GM12878 (cell line): ENCODE results near the gene CYP1A2. TPM values are rescaled to one million over a fixed set of nuclear protein-coding genes. Genes with fewer than 3 reads are reported as not detected.
A peak's percentile ranks its signal among the peaks of the same experiment; 100 is the strongest.

Experiments used
- BCL11A ChIP-seq: IDR thresholded peaks from 2 replicates; pipeline ENCODE4 v1.6.1; 2011; ENCODE audit warnings: low read depth, low read length
- CHD4 ChIP-seq: fragments of 200-600 bp; sonication (generic); IDR thresholded peaks from 2 replicates; pipeline ENCODE4 v1.6.1; 2016; ENCODE audit warnings: mild to moderate bottlenecking
- CTCF ChIP-seq, 3 experiments: IDR thresholded peaks in 2 of 3; conservative IDR thresholded peaks in 1 of 3; 2 replicates each; pipeline ENCODE4 v1.5.1; 2011; ENCODE audit warnings: low read depth in 3 of 3, low read length in 3 of 3, mild to moderate bottlenecking in 3 of 3, control low read depth in 2 of 3, moderate library complexity in 2 of 3, inconsistent platforms in 1 of 3, mixed read lengths in 1 of 3; ENCODE audit not compliant: control insufficient read depth in 2 of 3, insufficient read depth in 1 of 3; ENCODE audit errors: extremely low read depth in 1 of 3
- HDGF ChIP-seq: fragments of 450-650 bp; IDR thresholded peaks from 2 replicates; pipeline ENCODE4 v1.6.1; 2016; ENCODE audit warnings: antibody characterized with exemption
- HSF1 ChIP-seq: fragments of 150-350 bp; IDR thresholded peaks from 2 replicates; pipeline ENCODE4 v1.6.1; 2014; ENCODE audit warnings: mild to moderate bottlenecking, low read depth, low read length
- KAT2A ChIP-seq: conservative IDR thresholded peaks from 2 replicates; pipeline ENCODE4 v1.6.1; 2011; ENCODE audit warnings: low read depth, low read length; ENCODE audit not compliant: control insufficient read depth
- MLLT1 ChIP-seq: fragments of 450-650 bp; IDR thresholded peaks from 2 replicates; pipeline ENCODE4 v1.6.1; 2016; ENCODE audit warnings: mild to moderate bottlenecking
- PAX8 ChIP-seq: fragments of 450-650 bp; IDR thresholded peaks from 2 replicates; pipeline ENCODE4 v1.6.1; 2017; ENCODE audit warnings: mild to moderate bottlenecking, moderate library complexity
- RELA ChIP-seq: fragments of 450-650 bp; IDR thresholded peaks from 2 replicates; pipeline ENCODE4 v1.8.0; 2014; ENCODE audit warnings: borderline replicate concordance; ENCODE audit not compliant: partially characterized antibody
- RELB ChIP-seq: fragments of 450-650 bp; IDR thresholded peaks from 2 replicates; pipeline ENCODE4 v1.6.1; 2017; ENCODE audit warnings: low read depth, mild to moderate bottlenecking, moderate library complexity
- SIN3A ChIP-seq: IDR thresholded peaks from 2 replicates; pipeline ENCODE4 v1.6.1; 2012; ENCODE audit warnings: low read depth, low read length, improper control_type of control experiment
- SREBF1 ChIP-seq: IDR thresholded peaks from 2 replicates; pipeline ENCODE4 v1.6.1; 2012; ENCODE audit warnings: mild to moderate bottlenecking, low read length
- polyA plus RNA-seq, 11 experiments: library from polyadenylated mRNA; depleted of rRNA in 4 of 11; unstranded in 6 of 11; stranded (reverse) in 5 of 11; fragments of >200 nt; fragmentation: Nextera tagmentation in 4 of 11; fragmentation: Illumina TruSeq in 1 of 11; extraction: Ambion mirVana in 4 of 11; extraction: Trizol in 1 of 11; gene quantifications; 1 replicate in 1 of 11; 2 replicates in 10 of 11; pipeline versions ENCODE4 v1.2.1 to v1.2.3, GENCODE V29; 2011 to 2016; ENCODE audit warnings: inconsistent platforms in 2 of 11, missing spikeins in 2 of 11, low read depth in 1 of 11
- total RNA-seq, 4 experiments: library from RNA; depleted of rRNA in 3 of 4; stranded (reverse); fragments of >200 nt in 3 of 4; fragmentation: Illumina TruSeq in 1 of 4; extraction: Trizol in 1 of 4; gene quantifications; 2 replicates each; pipeline versions ENCODE4 v1.2.1 to v1.2.3, GENCODE V29; 2013 to 2021
- TF ChIP-seq, protein P1 (sequence below): fragments of 450-650 bp; IDR thresholded peaks from 2 replicates; pipeline ENCODE4 v1.6.1; 2018; ENCODE audit warnings: borderline replicate concordance, mild to moderate bottlenecking; ENCODE audit not compliant: partially characterized antibody
- TF ChIP-seq, protein P2 (sequence below): fragments of 450-650 bp; IDR thresholded peaks from 2 replicates; pipeline ENCODE4 v1.6.1; 2017; ENCODE audit warnings: mild to moderate bottlenecking

Gene CYP1A2
- total and polyA plus RNA-seq, 10 of the 15 experiments (the other 5 are each of a cell fraction or from before 2014, with no cell fraction given) = 0.03 to 0.09 (median 0.05) TPM; not detected in 7

GRCh38 chr15:74793135-74794028, 44.7 kb downstream of the CYP1A2 start (continued):
- TF ChIP-seq, protein P1, sequence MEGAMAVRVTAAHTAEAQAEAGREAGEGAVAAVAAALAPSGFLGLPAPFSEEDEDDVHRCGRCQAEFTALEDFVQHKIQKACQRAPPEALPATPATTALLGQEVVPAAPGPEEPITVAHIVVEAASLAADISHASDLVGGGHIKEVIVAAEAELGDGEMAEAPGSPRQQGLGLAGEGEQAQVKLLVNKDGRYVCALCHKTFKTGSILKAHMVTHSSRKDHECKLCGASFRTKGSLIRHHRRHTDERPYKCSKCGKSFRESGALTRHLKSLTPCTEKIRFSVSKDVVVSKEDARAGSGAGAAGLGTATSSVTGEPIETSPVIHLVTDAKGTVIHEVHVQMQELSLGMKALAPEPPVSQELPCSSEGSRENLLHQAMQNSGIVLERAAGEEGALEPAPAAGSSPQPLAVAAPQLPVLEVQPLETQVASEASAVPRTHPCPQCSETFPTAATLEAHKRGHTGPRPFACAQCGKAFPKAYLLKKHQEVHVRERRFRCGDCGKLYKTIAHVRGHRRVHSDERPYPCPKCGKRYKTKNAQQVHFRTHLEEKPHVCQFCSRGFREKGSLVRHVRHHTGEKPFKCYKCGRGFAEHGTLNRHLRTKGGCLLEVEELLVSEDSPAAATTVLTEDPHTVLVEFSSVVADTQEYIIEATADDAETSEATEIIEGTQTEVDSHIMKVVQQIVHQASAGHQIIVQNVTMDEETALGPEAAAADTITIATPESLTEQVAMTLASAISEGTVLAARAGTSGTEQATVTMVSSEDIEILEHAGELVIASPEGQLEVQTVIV = no peak
- no peak for TF ChIP-seq HSF1
- TF ChIP-seq CTCF (IDR thresholded peaks at IDR 0.05 in 2 of 3, conservative IDR thresholded peaks at IDR 0.05 in 1 of 3; ENCODE audit: control insufficient read depth in 2 of 3, extremely low read depth in 1 of 3, insufficient read depth in 1 of 3, low read depth in 3 of 3, low read length in 3 of 3) = peak; percentile 63 to 68 (median 64)
- no peak for TF ChIP-seq RELA
- TF ChIP-seq RELB = no peak
- peak; percentile 81; the same call in 1 of the 2 replicates for TF ChIP-seq SIN3A
- TF ChIP-seq, protein P2, sequence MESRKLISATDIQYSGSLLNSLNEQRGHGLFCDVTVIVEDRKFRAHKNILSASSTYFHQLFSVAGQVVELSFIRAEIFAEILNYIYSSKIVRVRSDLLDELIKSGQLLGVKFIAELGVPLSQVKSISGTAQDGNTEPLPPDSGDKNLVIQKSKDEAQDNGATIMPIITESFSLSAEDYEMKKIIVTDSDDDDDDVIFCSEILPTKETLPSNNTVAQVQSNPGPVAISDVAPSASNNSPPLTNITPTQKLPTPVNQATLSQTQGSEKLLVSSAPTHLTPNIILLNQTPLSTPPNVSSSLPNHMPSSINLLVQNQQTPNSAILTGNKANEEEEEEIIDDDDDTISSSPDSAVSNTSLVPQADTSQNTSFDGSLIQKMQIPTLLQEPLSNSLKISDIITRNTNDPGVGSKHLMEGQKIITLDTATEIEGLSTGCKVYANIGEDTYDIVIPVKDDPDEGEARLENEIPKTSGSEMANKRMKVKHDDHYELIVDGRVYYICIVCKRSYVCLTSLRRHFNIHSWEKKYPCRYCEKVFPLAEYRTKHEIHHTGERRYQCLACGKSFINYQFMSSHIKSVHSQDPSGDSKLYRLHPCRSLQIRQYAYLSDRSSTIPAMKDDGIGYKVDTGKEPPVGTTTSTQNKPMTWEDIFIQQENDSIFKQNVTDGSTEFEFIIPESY = no peak
- no peak for TF ChIP-seq HDGF
- no peak for TF ChIP-seq KAT2A
- no peak for TF ChIP-seq CHD4
- TF ChIP-seq MLLT1 = no peak
- no peak for TF ChIP-seq PAX8
- TF ChIP-seq BCL11A = no peak
- no peak for TF ChIP-seq SREBF1
